Cardiac fibroblast (primary cell): ENCODE data around the gene PTPRH.

Source experiments
- DNase-seq, 2 donors: peaks; one replicate each; pipeline versions ENCODE4 v3.0.0 to v3.0.0-alpha.2; 2010; ENCODE audit warnings: low read depth in 2 of 2
- H3K4me3 ChIP-seq, 2 donors: replicated peaks in 1 of 2; 1 replicate in 1 of 2; 2 replicates in 1 of 2; pipeline ENCODE4 v1.5.1; 2011; ENCODE audit warnings: low read depth in 2 of 2, low read length in 2 of 2, mild to moderate bottlenecking in 2 of 2, moderate library complexity in 1 of 2
- TF ChIP-seq, protein P1 (sequence below): IDR thresholded peaks from one replicate; pipeline ENCODE4 v1.5.1; 2011; ENCODE audit warnings: low read depth, mild to moderate bottlenecking, low read length, inconsistent platforms

The PTPRH gene

DNA sequence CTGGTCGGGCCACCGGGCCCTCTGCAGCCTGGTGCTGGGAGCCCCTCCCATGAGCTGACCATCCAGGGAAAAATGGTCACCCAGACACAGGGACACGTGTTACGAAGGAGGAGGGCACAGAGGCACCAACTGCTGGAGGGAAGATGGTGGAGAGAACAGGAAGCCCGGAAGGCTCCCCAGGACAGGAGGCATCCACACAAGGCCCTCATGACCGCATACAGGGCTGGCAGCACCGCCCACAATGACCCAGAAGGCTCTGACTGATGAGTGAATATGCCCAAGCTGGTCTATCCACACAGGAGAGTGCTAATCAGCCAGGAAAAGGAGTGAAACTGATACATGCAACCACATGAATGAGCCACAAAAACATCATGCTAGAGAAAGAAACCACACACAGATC lies 33.2 kb upstream of the PTPRH start:
- H3K4me3 ChIP-seq: no peak overlapping the region
- no peak for DNase-seq
- TF ChIP-seq, protein P1, sequence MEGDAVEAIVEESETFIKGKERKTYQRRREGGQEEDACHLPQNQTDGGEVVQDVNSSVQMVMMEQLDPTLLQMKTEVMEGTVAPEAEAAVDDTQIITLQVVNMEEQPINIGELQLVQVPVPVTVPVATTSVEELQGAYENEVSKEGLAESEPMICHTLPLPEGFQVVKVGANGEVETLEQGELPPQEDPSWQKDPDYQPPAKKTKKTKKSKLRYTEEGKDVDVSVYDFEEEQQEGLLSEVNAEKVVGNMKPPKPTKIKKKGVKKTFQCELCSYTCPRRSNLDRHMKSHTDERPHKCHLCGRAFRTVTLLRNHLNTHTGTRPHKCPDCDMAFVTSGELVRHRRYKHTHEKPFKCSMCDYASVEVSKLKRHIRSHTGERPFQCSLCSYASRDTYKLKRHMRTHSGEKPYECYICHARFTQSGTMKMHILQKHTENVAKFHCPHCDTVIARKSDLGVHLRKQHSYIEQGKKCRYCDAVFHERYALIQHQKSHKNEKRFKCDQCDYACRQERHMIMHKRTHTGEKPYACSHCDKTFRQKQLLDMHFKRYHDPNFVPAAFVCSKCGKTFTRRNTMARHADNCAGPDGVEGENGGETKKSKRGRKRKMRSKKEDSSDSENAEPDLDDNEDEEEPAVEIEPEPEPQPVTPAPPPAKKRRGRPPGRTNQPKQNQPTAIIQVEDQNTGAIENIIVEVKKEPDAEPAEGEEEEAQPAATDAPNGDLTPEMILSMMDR: no peak

GRCh38 chr19:55241935-55242464 lies 32.7 kb upstream of the PTPRH start:
- DNase-seq: no peak
- H3K4me3 ChIP-seq: no peak overlapping the region
- TF ChIP-seq, protein P1: no peak

GRCh38 chr19:55241143-55241934 lies 32.0 kb upstream of the PTPRH start:
- no peak overlapping the region for H3K4me3 ChIP-seq
- no peak for DNase-seq

DNA sequence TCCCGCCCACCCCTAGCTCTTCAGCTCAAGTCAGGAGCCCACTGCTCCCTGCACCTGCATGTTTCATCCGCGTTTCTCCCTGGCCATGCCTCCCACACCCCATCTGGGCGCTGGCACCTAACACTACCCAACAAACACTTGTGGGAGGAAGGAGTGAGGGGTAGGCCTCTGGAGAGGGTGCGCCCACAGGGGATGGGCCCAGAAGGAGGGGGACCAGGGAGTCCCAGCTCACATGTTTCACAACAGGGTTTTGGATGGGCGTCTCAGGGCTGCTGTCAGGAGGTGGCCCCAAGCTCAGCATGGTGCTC lies 31.4 kb upstream of the PTPRH start:
- DNase-seq: no peak
- TF ChIP-seq, protein P1: no peak
- H3K4me3 ChIP-seq: no peak overlapping the region

More at GRCh38 chr19:55241143-55241934, 32.0 kb upstream of the PTPRH start:
- TF ChIP-seq, protein P1: no peak

- no peak overlapping the region for H3K4me3 ChIP-seq
- TF ChIP-seq, protein P1: no peak
- DNase-seq: no peak
Observed at GRCh38 chr19:55239004-55239403, 29.7 kb upstream of the PTPRH start.

- DNase-seq: no peak
- TF ChIP-seq, protein P1: no peak
- H3K4me3 ChIP-seq: no peak overlapping the region
Observed at GRCh38 chr19:55238030-55238429, 28.7 kb upstream of the PTPRH start.
